IMR-90 (cell line): ENCODE data around the gene SLC22A7.

Experiments used
- BHLHE40 ChIP-seq: fragments of 150-350 bp; IDR thresholded peaks from 2 replicates; pipeline ENCODE4 v1.6.1; 2016; ENCODE audit warnings: mild to moderate bottlenecking, low read depth, low read length
- POLR2A ChIP-seq: IDR thresholded peaks from 2 replicates; pipeline ENCODE4 v1.6.1; 2012; ENCODE audit warnings: mild to moderate bottlenecking, low read depth, low read length
- TF ChIP-seq, protein P1 (sequence below): conservative IDR thresholded peaks from 2 replicates; pipeline ENCODE4 v1.5.1; 2012; ENCODE audit warnings: mild to moderate bottlenecking, low read depth, low read length, improper control_type of control experiment
- TF ChIP-seq, protein P2 (sequence below): fragments of 150-350 bp; IDR thresholded peaks from 2 replicates; pipeline ENCODE4 v1.6.1; 2017; ENCODE audit warnings: mild to moderate bottlenecking, antibody characterized with exemption, low read length, low read depth

DNA sequence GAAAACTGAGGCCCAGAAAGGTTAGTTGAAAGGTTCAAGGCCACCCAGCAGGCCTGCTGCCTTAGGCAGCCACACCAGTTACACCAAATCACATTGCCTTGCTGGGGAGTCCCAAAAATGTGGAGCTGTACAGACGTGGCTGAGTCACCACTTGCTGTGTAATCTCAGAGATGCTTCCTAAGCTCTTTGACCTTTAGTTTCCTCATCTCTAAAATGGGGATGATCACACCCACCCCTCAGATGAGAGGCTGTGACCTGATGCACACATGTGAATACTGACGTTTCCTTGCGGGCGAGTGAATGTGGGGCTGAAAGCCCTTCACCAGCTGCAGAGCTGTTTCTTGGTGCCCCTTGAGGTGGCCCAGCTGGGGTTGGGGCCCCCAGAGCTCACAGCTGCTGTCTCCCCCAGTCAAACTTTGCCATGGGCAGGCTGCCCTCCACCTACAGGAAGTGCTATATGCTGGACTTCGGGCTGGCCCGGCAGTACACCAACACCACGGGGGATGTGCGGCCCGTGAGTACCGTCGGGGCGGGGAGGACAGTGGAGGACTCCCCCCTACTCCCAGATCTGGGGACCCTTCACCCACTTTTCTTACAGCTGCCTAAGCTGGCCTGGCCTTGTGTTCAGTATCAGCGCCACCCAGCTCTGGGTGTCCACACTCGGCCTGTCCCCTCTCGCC is 43.8 kb upstream of the SLC22A7 start:
- TF ChIP-seq, protein P1, sequence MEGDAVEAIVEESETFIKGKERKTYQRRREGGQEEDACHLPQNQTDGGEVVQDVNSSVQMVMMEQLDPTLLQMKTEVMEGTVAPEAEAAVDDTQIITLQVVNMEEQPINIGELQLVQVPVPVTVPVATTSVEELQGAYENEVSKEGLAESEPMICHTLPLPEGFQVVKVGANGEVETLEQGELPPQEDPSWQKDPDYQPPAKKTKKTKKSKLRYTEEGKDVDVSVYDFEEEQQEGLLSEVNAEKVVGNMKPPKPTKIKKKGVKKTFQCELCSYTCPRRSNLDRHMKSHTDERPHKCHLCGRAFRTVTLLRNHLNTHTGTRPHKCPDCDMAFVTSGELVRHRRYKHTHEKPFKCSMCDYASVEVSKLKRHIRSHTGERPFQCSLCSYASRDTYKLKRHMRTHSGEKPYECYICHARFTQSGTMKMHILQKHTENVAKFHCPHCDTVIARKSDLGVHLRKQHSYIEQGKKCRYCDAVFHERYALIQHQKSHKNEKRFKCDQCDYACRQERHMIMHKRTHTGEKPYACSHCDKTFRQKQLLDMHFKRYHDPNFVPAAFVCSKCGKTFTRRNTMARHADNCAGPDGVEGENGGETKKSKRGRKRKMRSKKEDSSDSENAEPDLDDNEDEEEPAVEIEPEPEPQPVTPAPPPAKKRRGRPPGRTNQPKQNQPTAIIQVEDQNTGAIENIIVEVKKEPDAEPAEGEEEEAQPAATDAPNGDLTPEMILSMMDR: no peak
- no peak for TF ChIP-seq BHLHE40
- TF ChIP-seq POLR2A: no peak
- TF ChIP-seq, protein P2, sequence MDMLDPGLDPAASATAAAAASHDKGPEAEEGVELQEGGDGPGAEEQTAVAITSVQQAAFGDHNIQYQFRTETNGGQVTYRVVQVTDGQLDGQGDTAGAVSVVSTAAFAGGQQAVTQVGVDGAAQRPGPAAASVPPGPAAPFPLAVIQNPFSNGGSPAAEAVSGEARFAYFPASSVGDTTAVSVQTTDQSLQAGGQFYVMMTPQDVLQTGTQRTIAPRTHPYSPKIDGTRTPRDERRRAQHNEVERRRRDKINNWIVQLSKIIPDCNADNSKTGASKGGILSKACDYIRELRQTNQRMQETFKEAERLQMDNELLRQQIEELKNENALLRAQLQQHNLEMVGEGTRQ: no peak
